Measurements from ENCODE around the gene PRR36.

The PRR36 gene

GRCh38 chr19:7868671-7869452 lies 5.3 kb downstream of the PRR36 start:
- H3K4me1 ChIP-seq (ENCODE audit: control insufficient read depth, insufficient read depth, low read length): peaks cover 33% of the 10 kb centered on the region
- H3K27ac ChIP-seq (ENCODE audit: low read length): no peak overlapping the region
- H3K9ac ChIP-seq (ENCODE audit: low read length in 2 of 2): peak overlapping the region; percentile 23 to 36
- peaks cover 24 to 25% of the 10 kb centered on the region in 2 donors for H3K27me3 ChIP-seq (ENCODE audit: control insufficient read depth in 1 of 2, insufficient read depth in 2 of 2, low read length in 2 of 2)
- H3K9me3 ChIP-seq (ENCODE audit: control insufficient read depth in 2 of 2, low read length in 2 of 2): no peaks in the 10 kb centered on the region
- H3K36me3 ChIP-seq (ENCODE audit: control insufficient read depth in 2 of 2, insufficient read depth in 2 of 2, low read length in 2 of 2): no peaks in the 10 kb centered on the region
- H3K4me3 ChIP-seq (ENCODE audit: low read length in 2 of 2): peak overlapping the region; percentile 63 to 72

- H3K9ac ChIP-seq (ENCODE audit: low read length in 2 of 2): no peak overlapping the region
- no peaks in the 10 kb centered on the region for H3K9me3 ChIP-seq (ENCODE audit: control insufficient read depth in 2 of 2, low read length in 2 of 2)
- H3K4me1 ChIP-seq (ENCODE audit: control insufficient read depth, insufficient read depth, low read length): peaks cover 29% of the 10 kb centered on the region
- peaks cover 21 to 23% of the 10 kb centered on the region in 2 donors for H3K27me3 ChIP-seq (ENCODE audit: control insufficient read depth in 1 of 2, insufficient read depth in 2 of 2, low read length in 2 of 2)
- no peak overlapping the region for H3K27ac ChIP-seq (ENCODE audit: low read length)
- H3K4me3 ChIP-seq (ENCODE audit: low read length in 2 of 2): peak overlapping the region; percentile 19 to 72
- H3K36me3 ChIP-seq (ENCODE audit: control insufficient read depth in 2 of 2, insufficient read depth in 2 of 2, low read length in 2 of 2): no peaks in the 10 kb centered on the region
Measured at GRCh38 chr19:7868326-7868670, 5.9 kb downstream of the PRR36 start.

- no peaks in the 10 kb centered on the region for H3K9me3 ChIP-seq (ENCODE audit: control insufficient read depth in 2 of 2, low read length in 2 of 2)
- H3K4me3 ChIP-seq (ENCODE audit: low read length in 2 of 2): no peak overlapping the region
- peaks cover 29% of the 10 kb centered on the region for H3K4me1 ChIP-seq (ENCODE audit: control insufficient read depth, insufficient read depth, low read length)
- H3K9ac ChIP-seq (ENCODE audit: low read length in 2 of 2): no peak overlapping the region
- no peaks in the 10 kb centered on the region for H3K36me3 ChIP-seq (ENCODE audit: control insufficient read depth in 2 of 2, insufficient read depth in 2 of 2, low read length in 2 of 2)
- peaks cover 11 to 16% of the 10 kb centered on the region in 2 donors for H3K27me3 ChIP-seq (ENCODE audit: control insufficient read depth in 1 of 2, insufficient read depth in 2 of 2, low read length in 2 of 2)
- H3K27ac ChIP-seq (ENCODE audit: low read length): no peak overlapping the region
Measured at GRCh38 chr19:7867092-7867844, 6.9 kb downstream of the PRR36 start.

- Histone ChIP-seq H3K27me3 (ENCODE audit: control insufficient read depth in 1 of 2, insufficient read depth in 2 of 2, low read length in 2 of 2) (peaks cover 14 to 22% of the 10 kb centered on the region in 2 donors), H3K4me3 (ENCODE audit: low read length in 2 of 2) (no peak overlapping the region), H3K36me3 (ENCODE audit: control insufficient read depth in 2 of 2, insufficient read depth in 2 of 2, low read length in 2 of 2) (no peaks in the 10 kb centered on the region), H3K9ac (ENCODE audit: low read length in 2 of 2) (no peak overlapping the region), H3K4me1 (ENCODE audit: control insufficient read depth, insufficient read depth, low read length) (peaks cover 29% of the 10 kb centered on the region), H3K27ac (ENCODE audit: low read length) (no peak overlapping the region), H3K9me3 (ENCODE audit: control insufficient read depth in 2 of 2, low read length in 2 of 2) (no peaks in the 10 kb centered on the region)
Measured at GRCh38 chr19:7866399-7867091, 7.6 kb downstream of the PRR36 start.

GRCh38 chr19:7865262-7865911 lies 8.8 kb downstream of the PRR36 start:
- H3K9me3 ChIP-seq (ENCODE audit: control insufficient read depth in 2 of 2, low read length in 2 of 2): no peaks in the 10 kb centered on the region
- H3K4me3 ChIP-seq (ENCODE audit: low read length in 2 of 2): no peak overlapping the region
- no peak overlapping the region for H3K27ac ChIP-seq (ENCODE audit: low read length)
- no peak overlapping the region for H3K9ac ChIP-seq (ENCODE audit: low read length in 2 of 2)
- H3K27me3 ChIP-seq (ENCODE audit: control insufficient read depth in 1 of 2, insufficient read depth in 2 of 2, low read length in 2 of 2): peaks cover 26 to 31% of the 10 kb centered on the region in 2 donors
- peaks cover 24% of the 10 kb centered on the region for H3K4me1 ChIP-seq (ENCODE audit: control insufficient read depth, insufficient read depth, low read length)
- H3K36me3 ChIP-seq (ENCODE audit: control insufficient read depth in 2 of 2, insufficient read depth in 2 of 2, low read length in 2 of 2): no peaks in the 10 kb centered on the region

GRCh38 chr19:7864690-7865074 lies 9.5 kb downstream of the PRR36 start:
- no peak overlapping the region for H3K9ac ChIP-seq (ENCODE audit: low read length in 2 of 2)
- H3K27me3 ChIP-seq (ENCODE audit: control insufficient read depth in 1 of 2, insufficient read depth in 2 of 2, low read length in 2 of 2): peaks cover 31 to 33% of the 10 kb centered on the region in 2 donors
- peaks cover 20% of the 10 kb centered on the region for H3K4me1 ChIP-seq (ENCODE audit: control insufficient read depth, insufficient read depth, low read length)
- no peak overlapping the region for H3K4me3 ChIP-seq (ENCODE audit: low read length in 2 of 2)
- peaks cover under 1 to 5% of the 10 kb centered on the region in 2 donors for H3K36me3 ChIP-seq (ENCODE audit: control insufficient read depth in 2 of 2, insufficient read depth in 2 of 2, low read length in 2 of 2)
- no peaks in the 10 kb centered on the region for H3K9me3 ChIP-seq (ENCODE audit: control insufficient read depth in 2 of 2, low read length in 2 of 2)
- H3K27ac ChIP-seq (ENCODE audit: low read length): no peak overlapping the region

GRCh38 chr19:7863971-7864689 lies 10.1 kb downstream of the PRR36 start:
- Histone ChIP-seq H3K4me1 (ENCODE audit: control insufficient read depth, insufficient read depth, low read length) (peaks cover 15% of the 10 kb centered on the region), H3K27ac (ENCODE audit: low read length) (no peak overlapping the region), H3K27me3 (ENCODE audit: control insufficient read depth in 1 of 2, insufficient read depth in 2 of 2, low read length in 2 of 2) (peaks cover 35 to 36% of the 10 kb centered on the region in 2 donors), H3K36me3 (ENCODE audit: control insufficient read depth in 2 of 2, insufficient read depth in 2 of 2, low read length in 2 of 2) (peaks cover 5 to 8% of the 10 kb centered on the region in 2 donors), H3K9ac (ENCODE audit: low read length in 2 of 2) (no peak overlapping the region), H3K4me3 (ENCODE audit: low read length in 2 of 2) (no peak overlapping the region), H3K9me3 (ENCODE audit: control insufficient read depth in 2 of 2, low read length in 2 of 2) (no peaks in the 10 kb centered on the region)

GRCh38 chr19:7863157-7863970 lies 10.8 kb downstream of the PRR36 start:
- Histone ChIP-seq H3K9ac (ENCODE audit: low read length in 2 of 2) (no peak overlapping the region), H3K36me3 (ENCODE audit: control insufficient read depth in 2 of 2, insufficient read depth in 2 of 2, low read length in 2 of 2) (peaks cover 6 to 8% of the 10 kb centered on the region in 2 donors), H3K27ac (ENCODE audit: low read length) (no peak overlapping the region), H3K27me3 (ENCODE audit: control insufficient read depth in 1 of 2, insufficient read depth in 2 of 2, low read length in 2 of 2) (peaks cover 36 to 37% of the 10 kb centered on the region in 2 donors), H3K4me1 (ENCODE audit: control insufficient read depth, insufficient read depth, low read length) (peaks cover 7% of the 10 kb centered on the region), H3K4me3 (ENCODE audit: low read length in 2 of 2) (no peak overlapping the region), H3K9me3 (ENCODE audit: control insufficient read depth in 2 of 2, low read length in 2 of 2) (no peaks in the 10 kb centered on the region)

- Histone ChIP-seq H3K27me3 (ENCODE audit: control insufficient read depth in 1 of 2, insufficient read depth in 2 of 2, low read length in 2 of 2) (peaks cover 36 to 37% of the 10 kb centered on the region in 2 donors), H3K4me1 (ENCODE audit: control insufficient read depth, insufficient read depth, low read length) (peaks cover 5% of the 10 kb centered on the region), H3K9me3 (ENCODE audit: control insufficient read depth in 2 of 2, low read length in 2 of 2) (no peaks in the 10 kb centered on the region), H3K4me3 (ENCODE audit: low read length in 2 of 2) (peak overlapping the region in 1 of 2 donors; percentile 29), H3K36me3 (ENCODE audit: control insufficient read depth in 2 of 2, insufficient read depth in 2 of 2, low read length in 2 of 2) (peaks cover 6 to 8% of the 10 kb centered on the region in 2 donors), H3K9ac (ENCODE audit: low read length in 2 of 2) (no peak overlapping the region), H3K27ac (ENCODE audit: low read length) (no peak overlapping the region)
Measured at GRCh38 chr19:7862413-7862951, 11.7 kb downstream of the PRR36 start.
